OCI-LY7 (cell line): Measurements from ENCODE around the gene LRRK1. TPM values are rescaled to one million over a fixed set of nuclear protein-coding genes. Genes with fewer than 3 reads are reported as not detected.

ENCODE experiments used
- BruUV-seq: library from RNA; stranded (reverse); fragments of 400-500 nt; replicated peaks from 2 replicates; lab custom pipeline; 2021; lab: Mats Ljungman, UMichigan
- CTCF ChIA-PET: fragments of 300-600 bp; sonication (Branson Sonifier 250); formaldehyde crosslinking; loops from one replicate; lab custom pipeline; 2022; ENCODE audit warnings: antibody characterized with exemption; ENCODE audit not compliant: unreplicated experiment; lab: Charles Lee
- POLR2A ChIA-PET: fragments of 300-600 bp; sonication (Branson Sonifier 250); formaldehyde crosslinking; loops from one replicate; lab custom pipeline; 2022; ENCODE audit warnings: antibody characterized with exemption; lab: Charles Lee
- DNase-seq: peaks from one replicate; pipeline ENCODE4 v3.0.0-alpha.2; 2015; ENCODE audit warnings: low spot score
- H2AFZ ChIP-seq: fragments of 200-600 bp; sonication (generic), shearing (Covaris generic); 2 replicates; pipeline ENCODE4 v1.6.1; 2014; ENCODE audit warnings: mild to moderate bottlenecking, antibody characterized with exemption, low read length, moderate library complexity
- H3K27ac ChIP-seq: fragments of 200-600 bp; sonication (generic); 2 replicates; pipeline ENCODE4 v1.5.1; 2014; ENCODE audit warnings: mixed run types, low read depth, mild to moderate bottlenecking, moderate library complexity, low read length, inconsistent platforms; ENCODE audit not compliant: poor library complexity, severe bottlenecking
- H3K36me3 ChIP-seq: fragments of 200-600 bp; sonication (generic); 2 replicates; pipeline ENCODE4 v1.6.1; 2014; ENCODE audit warnings: mild to moderate bottlenecking, antibody characterized with exemption, low read length, moderate library complexity, mixed read lengths; ENCODE audit not compliant: insufficient read depth
- H3K4me1 ChIP-seq: fragments of 200-600 bp; sonication (generic); 2 replicates; pipeline ENCODE4 v1.5.1; 2014; ENCODE audit warnings: mild to moderate bottlenecking, low read length; ENCODE audit not compliant: insufficient read depth, poor library complexity, severe bottlenecking
- H3K4me2 ChIP-seq: fragments of 200-600 bp; sonication (generic); 2 replicates; pipeline ENCODE4 v1.6.1; 2014; ENCODE audit warnings: mild to moderate bottlenecking, low read length
- H3K4me3 ChIP-seq: fragments of 200-600 bp; sonication (generic); 2 replicates; pipeline ENCODE4 v1.5.1; 2014; ENCODE audit warnings: mild to moderate bottlenecking, low read depth, low read length; ENCODE audit not compliant: poor library complexity, severe bottlenecking
- H3K79me2 ChIP-seq: fragments of 200-600 bp; sonication (generic); 2 replicates; pipeline ENCODE4 v1.6.1; 2016; ENCODE audit warnings: low read depth, mild to moderate bottlenecking, low read length, moderate library complexity, mixed read lengths; ENCODE audit not compliant: insufficient read depth
- H3K9me2 ChIP-seq: fragments of 200-600 bp; sonication (generic); 2 replicates; pipeline ENCODE4 v1.6.1; 2016; ENCODE audit warnings: mild to moderate bottlenecking, low read length, mixed read lengths; ENCODE audit not compliant: insufficient read depth
- H3K9me3 ChIP-seq: fragments of 200-600 bp; sonication (generic); 2 replicates; pipeline ENCODE4 v1.6.1; 2014; ENCODE audit warnings: mild to moderate bottlenecking, mixed run types, low read length, mixed read lengths
- H4K20me1 ChIP-seq: fragments of 200-600 bp; sonication (generic); 2 replicates; pipeline ENCODE4 v1.6.1; 2014; ENCODE audit warnings: mild to moderate bottlenecking, antibody characterized with exemption, low read length, moderate library complexity, mixed read lengths; ENCODE audit not compliant: insufficient read depth
- CTCF ChIP-seq: fragments of 200-600 bp; sonication (generic); conservative IDR thresholded peaks from 2 replicates; pipeline ENCODE4 v1.5.1; 2014; ENCODE audit warnings: mild to moderate bottlenecking, antibody characterized with exemption, low read length, moderate library complexity, mixed read lengths
- EZH2phosphoT487 ChIP-seq: fragments of 200-600 bp; sonication (generic); IDR thresholded peaks from 2 replicates; pipeline ENCODE4 v1.6.1; 2018; ENCODE audit warnings: low read depth, borderline replicate concordance, mild to moderate bottlenecking, mixed run types, antibody characterized with exemption, low read length, moderate library complexity, mixed read lengths
- intact Hi-C: fragments of 100-400 bp; cut with micrococcal nuclease; formaldehyde crosslinking; loops from one replicate; pipeline ENCODE4 v1.10.0; 2022; ENCODE audit not compliant: unreplicated experiment
- total RNA-seq, 2 experiments: library from RNA; depleted of rRNA in 1 of 2; stranded (reverse); fragments of >200 nt in 1 of 2; shearing (Covaris generic) in 1 of 2; gene quantifications; 2 replicates each; pipeline ENCODE4 v1.2.3, GENCODE V29; 2014 to 2022

The LRRK1 gene
- total RNA-seq, 2 experiments from 2014 or later: 92.3 to 233 TPM

DNA sequence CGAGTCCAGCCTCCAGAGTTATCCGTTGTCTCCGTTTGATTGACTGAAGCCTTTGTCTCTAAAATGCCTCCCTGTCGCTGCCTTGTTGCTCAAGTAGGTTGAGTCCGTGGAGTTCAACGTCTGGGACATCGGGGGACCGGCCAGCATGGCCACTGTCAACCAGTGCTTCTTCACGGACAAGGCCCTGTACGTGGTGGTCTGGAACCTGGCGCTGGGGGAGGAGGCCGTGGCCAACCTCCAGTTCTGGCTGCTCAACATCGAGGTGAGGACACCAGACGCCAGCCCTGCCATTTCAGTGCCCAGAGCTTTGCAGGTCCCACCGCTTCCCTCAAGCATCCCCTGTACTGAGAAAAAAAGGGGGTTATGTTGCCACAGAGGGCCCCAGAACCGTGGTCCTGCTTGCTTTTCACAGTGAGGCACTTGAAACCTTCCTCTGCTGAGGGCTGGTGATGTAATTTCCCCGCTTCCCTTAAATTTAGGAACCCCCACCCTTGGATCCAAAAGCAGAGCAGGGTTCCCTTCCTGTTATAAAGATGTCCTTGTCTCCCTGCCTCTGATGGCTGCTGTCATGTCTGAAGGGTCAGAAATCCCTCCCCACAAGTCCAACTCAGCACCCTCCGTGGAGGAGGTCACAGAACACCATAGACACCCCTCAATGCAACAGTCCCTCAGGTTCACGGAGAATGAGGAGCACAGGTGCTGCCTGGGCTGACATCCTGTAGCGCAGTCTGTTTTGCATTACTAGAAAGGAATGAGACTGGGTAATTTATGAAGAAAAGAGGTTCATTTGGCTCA is 105.7 kb downstream of the LRRK1 start:
- BruUV-seq: no TSS peak
- no peaks in the 10 kb centered on the region for H4K20me1 ChIP-seq
- H2AFZ ChIP-seq: no peak overlapping the region
- H3K27ac ChIP-seq: no peak overlapping the region
- no peaks in the 10 kb centered on the region for H3K79me2 ChIP-seq
- no peaks in the 10 kb centered on the region for H3K4me1 ChIP-seq
- no peaks in the 10 kb centered on the region for H3K9me2 ChIP-seq
- intact Hi-C loops: no loop called here
- no peak for DNase-seq
- ChIA-PET POLR2A (no interaction called here), CTCF (no interaction called here)
- TF ChIP-seq CTCF: no peak
- no peak for TF ChIP-seq EZH2phosphoT487
- peaks cover 99% of the 10 kb centered on the region for H3K36me3 ChIP-seq
- H3K4me3 ChIP-seq: no peak overlapping the region
- H3K4me2 ChIP-seq: no peak overlapping the region
- no peaks in the 10 kb centered on the region for H3K9me3 ChIP-seq

DNA sequence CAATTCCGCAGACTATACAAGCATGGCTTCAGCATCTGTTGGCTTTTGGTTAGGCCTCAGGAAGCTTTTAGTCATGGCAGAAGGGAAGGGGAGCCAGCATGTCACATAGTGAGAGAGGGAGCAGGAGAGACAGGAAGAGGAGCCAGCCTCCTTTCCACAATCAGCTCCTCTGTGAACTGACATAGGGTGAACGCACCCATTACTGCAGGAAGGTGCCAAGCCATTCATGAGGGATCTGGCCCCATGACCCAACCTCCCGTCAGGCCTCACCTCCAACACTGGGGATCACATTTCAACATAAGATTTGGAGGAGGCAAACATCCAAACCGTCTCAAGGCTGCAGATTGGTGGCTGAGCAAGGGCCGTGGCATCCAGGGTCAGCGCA is 106.3 kb downstream of the LRRK1 start:
- no peaks in the 10 kb centered on the region for H3K9me3 ChIP-seq
- no TSS peak for BruUV-seq
- H3K9me2 ChIP-seq: no peaks in the 10 kb centered on the region
- no peak overlapping the region for H3K4me2 ChIP-seq
- DNase-seq: no peak
- CTCF ChIA-PET: no interaction called here
- H3K4me3 ChIP-seq: no peak overlapping the region
- TF ChIP-seq EZH2phosphoT487 (no peak), CTCF (no peak)
- POLR2A ChIA-PET: no interaction called here
- intact Hi-C loops: no loop called here
- H4K20me1 ChIP-seq: no peaks in the 10 kb centered on the region
- H3K4me1 ChIP-seq: no peaks in the 10 kb centered on the region
- H3K79me2 ChIP-seq: no peaks in the 10 kb centered on the region
- no peak overlapping the region for H3K27ac ChIP-seq
- H3K36me3 ChIP-seq: peaks cover 100% of the 10 kb centered on the region
- H2AFZ ChIP-seq: no peak overlapping the region

DNA sequence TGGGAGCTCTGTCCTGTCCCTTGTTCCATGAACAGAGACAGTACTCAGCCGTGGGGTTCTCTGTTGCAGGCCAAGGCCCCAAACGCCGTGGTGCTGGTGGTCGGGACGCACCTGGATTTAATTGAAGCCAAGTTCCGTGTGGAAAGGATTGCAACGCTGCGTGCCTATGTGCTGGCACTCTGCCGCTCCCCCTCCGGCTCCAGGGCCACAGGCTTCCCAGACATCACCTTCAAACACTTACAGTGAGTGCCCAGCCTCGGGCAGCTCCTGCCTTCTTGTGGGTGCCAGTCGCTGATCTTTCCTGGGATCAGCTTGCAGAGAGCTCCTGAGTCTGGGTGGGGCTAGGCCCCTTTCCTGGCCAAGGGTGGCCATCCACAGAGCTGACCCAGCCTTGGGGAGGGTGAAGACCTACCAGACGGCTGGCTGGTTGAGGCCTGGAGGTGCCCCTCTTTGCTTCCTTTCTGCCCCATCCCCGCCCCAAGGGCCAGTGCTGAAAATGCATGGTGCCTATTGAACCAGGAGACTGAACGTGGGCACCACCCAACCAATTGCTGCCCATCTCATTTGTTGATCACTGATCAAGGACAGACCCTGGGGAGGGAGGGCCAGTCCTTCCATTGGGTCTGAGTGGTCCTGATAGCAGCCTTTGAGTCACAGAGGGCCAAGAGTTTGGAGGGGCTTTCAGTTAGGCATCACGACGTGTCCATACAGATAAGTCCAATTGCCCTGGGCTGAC is 106.9 kb downstream of the LRRK1 start:
- no peak overlapping the region for H3K27ac ChIP-seq
- H3K9me3 ChIP-seq: no peaks in the 10 kb centered on the region
- H3K4me1 ChIP-seq: no peaks in the 10 kb centered on the region
- no peaks in the 10 kb centered on the region for H3K9me2 ChIP-seq
- intact Hi-C loops: no loop called here
- H3K4me3 ChIP-seq: no peak overlapping the region
- no peak overlapping the region for H2AFZ ChIP-seq
- no peak overlapping the region for H3K4me2 ChIP-seq
- CTCF ChIA-PET: no interaction called here
- peaks cover 100% of the 10 kb centered on the region for H3K36me3 ChIP-seq
- H4K20me1 ChIP-seq: no peaks in the 10 kb centered on the region
- DNase-seq: no peak
- POLR2A ChIA-PET: no interaction called here
- H3K79me2 ChIP-seq: no peaks in the 10 kb centered on the region
- no TSS peak for BruUV-seq
- no peak for TF ChIP-seq CTCF
- TF ChIP-seq EZH2phosphoT487: no peak
